Endothelial cell of umbilical vein (primary cell): ENCODE data around the gene CUEDC1. TPM values are rescaled to one million over a fixed set of nuclear protein-coding genes. Genes with fewer than 3 reads are reported as not detected.

Experiments used
- BruUV-seq: library from RNA; stranded (reverse); fragments of 400-500 nt; replicated peaks from 2 replicates; lab custom pipeline; 2021; lab: Mats Ljungman, UMichigan
- CTCF ChIA-PET: fragments of 300-600, 350-600 bp; sonication (Branson Sonifier 250); formaldehyde crosslinking; loops from one replicate; lab custom pipeline; 2021; ENCODE audit warnings: antibody characterized with exemption, inconsistent platforms; lab: Charles Lee
- POLR2A ChIA-PET: fragments of 300-600, 350-600 bp; sonication (Branson Sonifier 250); formaldehyde crosslinking; loops from one replicate; lab custom pipeline; 2021; ENCODE audit warnings: antibody characterized with exemption, inconsistent platforms; lab: Charles Lee
- DNase-seq: peaks from one replicate; pipeline ENCODE4 v3.0.0-alpha.2; 2011; ENCODE audit warnings: low read depth, low spot score
- FAIRE-seq: peaks from 2 replicates; lab custom pipeline; 2011; peaks lifted over from hg19 to GRCh38; lab: Jason Lieb, UNC
- H2AFZ ChIP-seq: 2 replicates; pipeline ENCODE4 v1.6.0; 2012; ENCODE audit warnings: low read depth, low read length, control low read depth, inconsistent platforms
- H3K27ac ChIP-seq: 2 replicates; pipeline ENCODE4 v1.5.1; 2011; ENCODE audit warnings: low read depth, mild to moderate bottlenecking, control low read depth, low read length, moderate library complexity; ENCODE audit not compliant: insufficient read depth
- H3K27me3 ChIP-seq, 2 experiments: 2 replicates each; pipeline versions ENCODE4 v1.6.0 to v1.6.1; 2011; ENCODE audit warnings: low read length in 2 of 2, mixed read lengths in 1 of 2; ENCODE audit not compliant: control insufficient read depth in 2 of 2, insufficient read depth in 2 of 2
- H3K36me3 ChIP-seq, 2 experiments: 2 replicates in 1 of 2; 3 replicates in 1 of 2; pipeline ENCODE4 v1.5.1; 2011; ENCODE audit warnings: low read length in 2 of 2, mild to moderate bottlenecking in 1 of 2, moderate library complexity in 1 of 2; ENCODE audit not compliant: control insufficient read depth in 2 of 2, insufficient read depth in 2 of 2; ENCODE audit errors: extremely low read depth in 1 of 2
- H3K4me1 ChIP-seq: 3 replicates; pipeline ENCODE4 v1.5.1; 2011; ENCODE audit warnings: mild to moderate bottlenecking, low read length; ENCODE audit not compliant: control insufficient read depth, insufficient read depth; ENCODE audit errors: extremely low read depth
- H3K4me2 ChIP-seq: 2 replicates; pipeline ENCODE4 v1.6.1; 2011; ENCODE audit warnings: low read length, control low read depth, mixed read lengths; ENCODE audit not compliant: insufficient read depth
- H3K4me3 ChIP-seq, 3 experiments: fragments of 200-600 bp in 1 of 3; sonication (generic), shearing (Covaris generic) in 1 of 3; replicated peaks in 1 of 3; 2 replicates each; pipeline ENCODE4 v1.5.1; 2011 to 2016; ENCODE audit warnings: control low read depth in 3 of 3, low read length in 3 of 3, mild to moderate bottlenecking in 2 of 3, inconsistent platforms in 1 of 3, low read depth in 1 of 3, moderate library complexity in 1 of 3; ENCODE audit not compliant: insufficient read depth in 1 of 3
- H3K79me2 ChIP-seq: 2 replicates; pipeline ENCODE4 v1.6.0; 2012; ENCODE audit warnings: low read length, inconsistent platforms; ENCODE audit not compliant: control insufficient read depth, insufficient read depth
- H3K9ac ChIP-seq: replicated peaks from 2 replicates; pipeline ENCODE3; 2011; ENCODE audit warnings: low read length, control low read depth; ENCODE audit not compliant: insufficient read depth; ENCODE audit errors: extremely low read depth
- H3K9me1 ChIP-seq: replicated peaks from 3 replicates; pipeline ENCODE4 v1.6.0; 2011; ENCODE audit warnings: mild to moderate bottlenecking, low read length; ENCODE audit not compliant: control insufficient read depth, insufficient read depth; ENCODE audit errors: extremely low read depth
- H3K9me3 ChIP-seq: replicated peaks from 2 replicates; pipeline ENCODE4 v1.5.1; 2012; ENCODE audit warnings: low read length, inconsistent platforms; ENCODE audit not compliant: control insufficient read depth, insufficient read depth
- H4K20me1 ChIP-seq: replicated peaks from 2 replicates; pipeline ENCODE3; 2011; ENCODE audit warnings: mild to moderate bottlenecking, low read length; ENCODE audit not compliant: control insufficient read depth, insufficient read depth; ENCODE audit errors: extremely low read depth
- CTCF ChIP-seq, 2 donors: IDR thresholded peaks; 1 replicate in 1 of 2; 2 replicates in 1 of 2; pipeline ENCODE4 v1.5.1; 2011; ENCODE audit warnings: low read length in 2 of 2, mild to moderate bottlenecking in 2 of 2, moderate library complexity in 2 of 2, control low read depth in 1 of 2, inconsistent platforms in 1 of 2, low read depth in 1 of 2; ENCODE audit not compliant: insufficient read depth in 1 of 2; ENCODE audit errors: extremely low read depth in 1 of 2
- EZH2 ChIP-seq: IDR thresholded peaks from 2 replicates; pipeline ENCODE4 v1.6.1; 2012; ENCODE audit warnings: borderline replicate concordance, low read depth, mild to moderate bottlenecking, moderate library complexity, low read length, inconsistent platforms; ENCODE audit not compliant: severe bottlenecking
- FOS ChIP-seq: IDR thresholded peaks from 2 replicates; pipeline ENCODE4 v1.6.1; 2011; ENCODE audit warnings: mild to moderate bottlenecking, low read length, moderate library complexity, borderline replicate concordance; ENCODE audit not compliant: insufficient read depth
- GATA2 ChIP-seq: IDR thresholded peaks from 2 replicates; pipeline ENCODE4 v1.7.0; 2011; ENCODE audit warnings: low read depth, mild to moderate bottlenecking, moderate library complexity, mixed read lengths, low read length; ENCODE audit not compliant: insufficient read length, insufficient read depth
- JUN ChIP-seq: IDR thresholded peaks from 2 replicates; pipeline ENCODE4 v1.6.1; 2011; ENCODE audit warnings: borderline replicate concordance, low read depth; ENCODE audit not compliant: insufficient read length, insufficient read depth
- MAX ChIP-seq: IDR thresholded peaks from 2 replicates; pipeline ENCODE4 v1.6.1; 2011; ENCODE audit not compliant: insufficient read depth, insufficient read length
- MYC ChIP-seq: IDR thresholded peaks from one replicate; pipeline ENCODE4 v1.6.1; 2011; ENCODE audit warnings: mild to moderate bottlenecking, low read depth, low read length
- POLR2A ChIP-seq: IDR thresholded peaks from 2 replicates; pipeline ENCODE4 v1.6.1; 2012; ENCODE audit warnings: low read depth, mild to moderate bottlenecking, control low read depth, low read length
- POLR2AphosphoS5 ChIP-seq: IDR thresholded peaks from 2 replicates; pipeline ENCODE4 v1.6.1; 2012; ENCODE audit warnings: low read depth, mild to moderate bottlenecking, control low read depth, low read length, moderate library complexity; ENCODE audit not compliant: insufficient read depth
- dilution Hi-C: fragments of 300-500 bp; cut with MboI; formaldehyde crosslinking; loops from one replicate; pipeline ENCODE4 v1.15.0; 2019; ENCODE audit warnings: low sequenced_read_pairs; ENCODE audit not compliant: extremely low pct_ligation_motif_present
- intact Hi-C: fragments of 100-400 bp; cut with micrococcal nuclease; formaldehyde crosslinking; loops from one replicate; pipeline ENCODE4 v1.10.0; 2022
- polyA plus RNA-seq, 4 experiments: library from polyadenylated mRNA; depleted of rRNA in 3 of 4; stranded (reverse) in 3 of 4; unstranded in 1 of 4; fragments of >200 nt; gene quantifications; 2 replicates each; pipeline versions ENCODE4 v1.2.1 to v1.2.3, GENCODE V29; 2011 to 2012; ENCODE audit warnings: missing spikeins in 1 of 4
- total RNA-seq: library from RNA; stranded (reverse); gene quantifications from 2 replicates; pipeline ENCODE4 v1.2.3, GENCODE V29; 2021

CUEDC1 gene
- total and polyA plus RNA-seq, 2 donors (not counting 3 experiments of a cell fraction or from before 2014, with no cell fraction given): 15.8 to 27.7 TPM

GRCh38 chr17:57861000-57861789 is 94.0 kb downstream of the CUEDC1 start:
- intact Hi-C loops: loop anchor here (1.0 kb wide), 1 partner anchor 126 kb away; no protein-coding TSS in a partner anchor
- Histone ChIP-seq H4K20me1 (no peaks in the 10 kb centered on the region), H3K4me3 (peak overlapping the region; percentile 21 to 49 (median 31)), H3K27me3 (no peaks in the 10 kb centered on the region), H3K9me3 (no peaks in the 10 kb centered on the region), H3K36me3 (no peaks in the 10 kb centered on the region), H3K9ac (peak overlapping the region; percentile 44), H3K4me1 (peaks cover 17% of the 10 kb centered on the region), H3K4me2 (peak overlapping the region; percentile 76), H3K9me1 (no peaks in the 10 kb centered on the region), H3K79me2 (no peaks in the 10 kb centered on the region), H2AFZ (peak overlapping the region; percentile 35), H3K27ac (no peak overlapping the region)
- BruUV-seq: no TSS peak
- ChIA-PET CTCF (interaction anchor here (0.5 to 18.8 kb wide), 13 partner anchors 10 to 388 kb away, joined by 3 to 584 read pairs (median 27); partner anchors contain the start of genes CUEDC1 and VEZF1), POLR2A (interaction anchor here (0.7 to 2.4 kb wide), 5 partner anchors 14 to 146 kb away, joined by 3 to 8 read pairs (median 4); partner anchors contain the start of gene SRSF1)
- dilution Hi-C loops: loop anchor here (25.0 kb wide), 1 partner anchor 126 kb away; the partner anchor contains the start of gene VEZF1
- peak; percentile 80 for FAIRE-seq
- no peak for TF ChIP-seq MAX
- no peak for TF ChIP-seq GATA2
- no peak for TF ChIP-seq POLR2A
- no peak for TF ChIP-seq POLR2AphosphoS5
- TF ChIP-seq FOS: no peak
- no peak for TF ChIP-seq MYC
- no peak for TF ChIP-seq CTCF (IDR thresholded peaks at IDR 0.05; ENCODE audit: extremely low read depth in 1 of 2, insufficient read depth in 1 of 2, low read depth in 1 of 2, low read length in 2 of 2)
- TF ChIP-seq EZH2: no peak
- TF ChIP-seq JUN: no peak
- peak; percentile 30 for DNase-seq
